Measurements from ENCODE around the gene RO60.

GRCh38 chr1:193077991-193078390 lies 18.6 kb downstream of the RO60 start:
- TF ChIP-seq POLR2AphosphoS5 (IDR thresholded peaks at IDR 0.05) (no peak), POLR2A (IDR thresholded peaks at IDR 0.05) (no peak)
- TF ChIP-seq, protein P1, sequence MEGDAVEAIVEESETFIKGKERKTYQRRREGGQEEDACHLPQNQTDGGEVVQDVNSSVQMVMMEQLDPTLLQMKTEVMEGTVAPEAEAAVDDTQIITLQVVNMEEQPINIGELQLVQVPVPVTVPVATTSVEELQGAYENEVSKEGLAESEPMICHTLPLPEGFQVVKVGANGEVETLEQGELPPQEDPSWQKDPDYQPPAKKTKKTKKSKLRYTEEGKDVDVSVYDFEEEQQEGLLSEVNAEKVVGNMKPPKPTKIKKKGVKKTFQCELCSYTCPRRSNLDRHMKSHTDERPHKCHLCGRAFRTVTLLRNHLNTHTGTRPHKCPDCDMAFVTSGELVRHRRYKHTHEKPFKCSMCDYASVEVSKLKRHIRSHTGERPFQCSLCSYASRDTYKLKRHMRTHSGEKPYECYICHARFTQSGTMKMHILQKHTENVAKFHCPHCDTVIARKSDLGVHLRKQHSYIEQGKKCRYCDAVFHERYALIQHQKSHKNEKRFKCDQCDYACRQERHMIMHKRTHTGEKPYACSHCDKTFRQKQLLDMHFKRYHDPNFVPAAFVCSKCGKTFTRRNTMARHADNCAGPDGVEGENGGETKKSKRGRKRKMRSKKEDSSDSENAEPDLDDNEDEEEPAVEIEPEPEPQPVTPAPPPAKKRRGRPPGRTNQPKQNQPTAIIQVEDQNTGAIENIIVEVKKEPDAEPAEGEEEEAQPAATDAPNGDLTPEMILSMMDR (IDR thresholded peaks at IDR 0.05), result no peak

Measured in transverse colon (tissue), 4 donors.